Loucy (cell line): Measurements from ENCODE around the gene DAPK1.

Source experiments
- H2AFZ ChIP-seq: fragments of 200-600 bp; sonication (generic); 2 replicates; pipeline ENCODE4 v1.6.0; 2016; ENCODE audit warnings: antibody characterized with exemption, mild to moderate bottlenecking, low read length, moderate library complexity
- H3F3A ChIP-seq: fragments of 200-600 bp; 2 replicates; pipeline ENCODE4 v1.6.0; 2016; ENCODE audit warnings: antibody characterized with exemption, low read depth, mild to moderate bottlenecking
- H3K27me3 ChIP-seq: fragments of 200-600 bp; sonication (generic); 2 replicates; pipeline ENCODE4 v1.6.1; 2014; ENCODE audit warnings: low read length, mild to moderate bottlenecking; ENCODE audit not compliant: insufficient read depth, poor library complexity, severe bottlenecking
- H3K36me3 ChIP-seq: fragments of 200-600 bp; sonication (generic); 2 replicates; pipeline ENCODE4 v1.6.1; 2016; ENCODE audit warnings: low read length; ENCODE audit not compliant: insufficient read depth
- H3K4me1 ChIP-seq: fragments of 200-600 bp; sonication (generic); 2 replicates; pipeline ENCODE4 v1.5.1; 2014; ENCODE audit warnings: low read length, mild to moderate bottlenecking; ENCODE audit not compliant: insufficient read depth, poor library complexity, severe bottlenecking
- H3K4me2 ChIP-seq: fragments of 200-600 bp; sonication (generic); 2 replicates; pipeline ENCODE4 v1.6.0; 2014; ENCODE audit warnings: antibody characterized with exemption, low read length, low read depth, mild to moderate bottlenecking; ENCODE audit not compliant: poor library complexity, severe bottlenecking
- H3K4me3 ChIP-seq: fragments of 200-600 bp; sonication (generic); 2 replicates; pipeline ENCODE4 v1.5.1; 2014; ENCODE audit warnings: low read length, mild to moderate bottlenecking, mixed read lengths; ENCODE audit not compliant: poor library complexity, severe bottlenecking
- H3K79me2 ChIP-seq: fragments of 200-600 bp; sonication (generic); 2 replicates; pipeline ENCODE4 v1.6.1; 2014; ENCODE audit warnings: low read length; ENCODE audit not compliant: insufficient read depth
- H3K9ac ChIP-seq: fragments of 200-600 bp; sonication (generic); 2 replicates; pipeline ENCODE4 v1.6.0; 2014; ENCODE audit warnings: mild to moderate bottlenecking, low read depth, low read length, moderate library complexity; ENCODE audit not compliant: poor library complexity, severe bottlenecking
- H3K9me2 ChIP-seq: fragments of 200-600 bp; sonication (generic); replicated peaks from 2 replicates; pipeline ENCODE4 v1.6.1; 2016; ENCODE audit warnings: low read depth, low read length, mixed read lengths
- H3K9me3 ChIP-seq: fragments of 200-600 bp; sonication (generic); 2 replicates; pipeline ENCODE4 v1.6.1; 2014; ENCODE audit warnings: mild to moderate bottlenecking, antibody characterized with exemption, low read length, low read depth; ENCODE audit not compliant: insufficient read depth
- H4K20me1 ChIP-seq: fragments of 200-600 bp; sonication (generic); 2 replicates; pipeline ENCODE4 v1.6.0; 2014; ENCODE audit warnings: antibody characterized with exemption, low read length, mild to moderate bottlenecking; ENCODE audit not compliant: insufficient read depth, poor library complexity, severe bottlenecking
- CTCF ChIP-seq: fragments of 200-600 bp; sonication (generic); conservative IDR thresholded peaks from 2 replicates; pipeline ENCODE4 v1.5.1; 2014; ENCODE audit warnings: mild to moderate bottlenecking, antibody characterized with exemption, low read length
- EZH2phosphoT487 ChIP-seq: fragments of 200-600 bp; IDR thresholded peaks from 2 replicates; pipeline ENCODE4 v1.6.1; 2018; ENCODE audit warnings: antibody characterized with exemption, mild to moderate bottlenecking, moderate library complexity, borderline replicate concordance

The DAPK1 gene

GRCh38 chr9:87585123-87585855 lies 87.6 kb downstream of the DAPK1 start:
- TF ChIP-seq CTCF (no peak), EZH2phosphoT487 (no peak)
- Histone ChIP-seq H3K4me1 (no peaks in the 10 kb centered on the region), H3K9me2 (no peaks in the 10 kb centered on the region), H3K36me3 (no peaks in the 10 kb centered on the region), H3K79me2 (no peaks in the 10 kb centered on the region), H3K4me3 (no peak overlapping the region), H3K9ac (no peak overlapping the region), H2AFZ (no peak overlapping the region), H3K9me3 (no peaks in the 10 kb centered on the region), H4K20me1 (no peaks in the 10 kb centered on the region), H3K27me3 (no peaks in the 10 kb centered on the region), H3F3A (no peaks in the 10 kb centered on the region), H3K4me2 (no peak overlapping the region)

- H3K4me2 ChIP-seq: no peak overlapping the region
- H3K4me3 ChIP-seq: no peak overlapping the region
- no peaks in the 10 kb centered on the region for H3K9me2 ChIP-seq
- no peaks in the 10 kb centered on the region for H3K79me2 ChIP-seq
- TF ChIP-seq CTCF (no peak), EZH2phosphoT487 (no peak)
- H2AFZ ChIP-seq: no peak overlapping the region
- H3K4me1 ChIP-seq: no peaks in the 10 kb centered on the region
- no peaks in the 10 kb centered on the region for H3F3A ChIP-seq
- H4K20me1 ChIP-seq: no peaks in the 10 kb centered on the region
- no peaks in the 10 kb centered on the region for H3K9me3 ChIP-seq
- no peak overlapping the region for H3K9ac ChIP-seq
- H3K36me3 ChIP-seq: no peaks in the 10 kb centered on the region
- H3K27me3 ChIP-seq: no peaks in the 10 kb centered on the region
Observed at GRCh38 chr9:87586731-87587355, 89.2 kb downstream of the DAPK1 start.

- Histone ChIP-seq H3K36me3 (no peaks in the 10 kb centered on the region), H3K27me3 (no peaks in the 10 kb centered on the region), H4K20me1 (no peaks in the 10 kb centered on the region), H3K79me2 (no peaks in the 10 kb centered on the region), H2AFZ (no peak overlapping the region), H3K9ac (no peak overlapping the region), H3K4me2 (no peak overlapping the region), H3F3A (no peaks in the 10 kb centered on the region), H3K4me3 (no peak overlapping the region), H3K9me2 (no peaks in the 10 kb centered on the region), H3K4me1 (no peaks in the 10 kb centered on the region), H3K9me3 (no peaks in the 10 kb centered on the region)
- no peak for TF ChIP-seq EZH2phosphoT487
- TF ChIP-seq CTCF: no peak
Observed at GRCh38 chr9:87587356-87587745, 89.7 kb downstream of the DAPK1 start.
